ENCODE results near the gene ITGB6. TPM values are rescaled to one million over a fixed set of nuclear protein-coding genes. Genes with fewer than 3 reads are reported as not detected.

ITGB6 gene
- total RNA-seq, 2 donors from 2014 or later = 0.24 TPM; not detected in 1

GRCh38 chr2:160232905-160233475 lies 32.9 kb upstream of the ITGB6 start:
- Histone ChIP-seq H3K27ac (ENCODE audit: low read depth, low read length) (no peak overlapping the region), H3K4me3 (ENCODE audit: low read length) (no peak overlapping the region), H3K9me3 (ENCODE audit: control insufficient read depth, low read length) (no peaks in the 10 kb centered on the region), H3K4me1 (ENCODE audit: control insufficient read depth, insufficient read depth, low read length) (no peaks in the 10 kb centered on the region), H3K36me3 (ENCODE audit: control insufficient read depth, insufficient read depth, low read length) (no peaks in the 10 kb centered on the region), H3K9ac (ENCODE audit: extremely low read depth, low read length, poor library complexity, severe bottlenecking) (no peak overlapping the region), H3K27me3 (ENCODE audit: control insufficient read depth, insufficient read depth, low read length, poor library complexity, severe bottlenecking) (no peaks in the 10 kb centered on the region)
- H3K27me3 Mint-ChIP-seq (ENCODE audit: insufficient read depth) = no peaks in the 10 kb centered on the region
- H3K4me3 Mint-ChIP-seq = no peak overlapping the region
- no peak for TF ChIP-seq CTCF (conservative IDR thresholded peaks at IDR 0.05)
- H3K4me1 Mint-ChIP-seq = peaks cover 10% of the 10 kb centered on the region
- DNase-seq = no peak
- H3K27ac Mint-ChIP-seq = no peak overlapping the region
- WGBS, 2 experiments (ENCODE audit: insufficient coverage in 1 of 2, insufficient read length in 1 of 2) = 96 to 100% methylated on average over 1 to 3 of the region's 3 CpGs
- no peaks in the 10 kb centered on the region for H3K36me3 Mint-ChIP-seq (ENCODE audit: low read depth)
- no peaks in the 10 kb centered on the region for H3K9me3 Mint-ChIP-seq

DNA sequence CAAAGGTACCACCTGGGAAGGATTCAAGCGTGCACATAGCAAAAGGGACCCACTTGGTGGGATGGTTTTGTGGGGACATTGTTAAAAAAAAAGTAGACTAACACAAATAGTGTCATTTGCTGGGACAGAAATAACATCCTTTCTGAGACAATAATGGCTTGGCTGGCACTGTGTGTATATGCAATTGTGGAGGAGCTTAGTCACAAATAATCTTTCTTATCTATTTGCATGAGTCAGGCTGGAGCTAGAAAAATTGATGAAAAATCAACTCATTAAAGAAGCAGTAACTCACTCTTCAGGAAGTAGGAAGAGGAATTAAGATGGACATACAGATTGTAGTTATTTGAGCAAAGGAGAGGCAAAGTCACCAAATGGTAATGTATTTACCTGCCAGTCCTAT lies 29.5 kb upstream of the ITGB6 start:
- Mint-ChIP-seq H3K27ac (no peak overlapping the region), H3K9me3 (no peaks in the 10 kb centered on the region), H3K4me1 (peaks cover 10% of the 10 kb centered on the region), H3K36me3 (ENCODE audit: low read depth) (no peaks in the 10 kb centered on the region), H3K27me3 (ENCODE audit: insufficient read depth) (peaks cover 5% of the 10 kb centered on the region), H3K4me3 (no peak overlapping the region)
- H3K27me3 ChIP-seq (ENCODE audit: control insufficient read depth, insufficient read depth, low read length, poor library complexity, severe bottlenecking) = no peaks in the 10 kb centered on the region
- DNase-seq = no peak
- no peaks in the 10 kb centered on the region for H3K9me3 ChIP-seq (ENCODE audit: control insufficient read depth, low read length)
- WGBS, 2 experiments (ENCODE audit: insufficient coverage in 1 of 2, insufficient read length in 1 of 2) = 94 to 100% methylated on average over 1 of the region's 1 CpG
- TF ChIP-seq CTCF (conservative IDR thresholded peaks at IDR 0.05) = no peak
- no peak overlapping the region for H3K27ac ChIP-seq (ENCODE audit: low read depth, low read length)
- no peak overlapping the region for H3K9ac ChIP-seq (ENCODE audit: extremely low read depth, low read length, poor library complexity, severe bottlenecking)
- no peak overlapping the region for H3K4me3 ChIP-seq (ENCODE audit: low read length)
- no peaks in the 10 kb centered on the region for H3K4me1 ChIP-seq (ENCODE audit: control insufficient read depth, insufficient read depth, low read length)
- no peaks in the 10 kb centered on the region for H3K36me3 ChIP-seq (ENCODE audit: control insufficient read depth, insufficient read depth, low read length)

DNA sequence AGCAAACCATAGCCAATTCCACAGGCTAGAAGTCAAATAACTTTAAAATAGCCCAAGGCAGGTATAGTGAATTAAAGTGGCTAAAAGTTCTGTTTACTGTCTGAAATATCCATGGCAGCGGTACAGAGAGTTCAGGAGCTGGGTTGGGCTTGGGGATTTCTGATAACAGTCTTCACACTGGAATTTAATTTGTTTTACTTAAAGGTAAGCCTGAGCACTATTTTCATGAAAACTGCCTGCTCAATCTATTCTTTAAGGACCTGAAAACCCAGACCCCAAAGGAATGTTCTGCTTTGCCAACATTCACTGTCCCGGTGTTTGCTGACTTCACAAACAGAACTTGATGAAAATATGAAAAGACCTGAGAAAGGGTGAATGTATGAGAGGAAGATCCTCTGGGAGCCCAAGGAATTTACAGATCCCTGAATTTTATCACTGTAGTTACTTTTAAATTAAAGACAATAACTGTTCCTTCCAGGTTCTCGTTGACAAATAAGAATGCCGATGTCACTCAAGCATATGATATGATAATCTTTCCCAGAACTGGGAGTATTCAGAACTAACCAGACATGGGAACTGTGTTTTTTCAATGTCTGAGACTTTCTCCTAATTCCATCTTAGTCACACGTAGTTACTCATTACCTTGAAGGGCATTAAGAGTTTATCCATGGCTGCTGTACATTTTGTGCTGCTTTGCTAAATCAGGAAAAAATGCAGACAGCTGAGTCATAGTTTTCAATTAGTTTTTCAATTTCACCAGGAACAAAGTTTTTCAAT lies 28.3 kb upstream of the ITGB6 start:
- H3K4me1 ChIP-seq (ENCODE audit: control insufficient read depth, insufficient read depth, low read length) = no peaks in the 10 kb centered on the region
- Mint-ChIP-seq H3K4me1 (peaks cover 18% of the 10 kb centered on the region), H3K27me3 (ENCODE audit: insufficient read depth) (peaks cover 5% of the 10 kb centered on the region), H3K4me3 (no peak overlapping the region), H3K27ac (no peak overlapping the region), H3K9me3 (no peaks in the 10 kb centered on the region), H3K36me3 (ENCODE audit: low read depth) (no peaks in the 10 kb centered on the region)
- no peaks in the 10 kb centered on the region for H3K9me3 ChIP-seq (ENCODE audit: control insufficient read depth, low read length)
- no peak overlapping the region for H3K4me3 ChIP-seq (ENCODE audit: low read length)
- 97% methylated on average over 4 to 5 of the region's 5 CpGs for WGBS, 2 experiments (ENCODE audit: insufficient coverage in 1 of 2, insufficient read length in 1 of 2)
- no peaks in the 10 kb centered on the region for H3K36me3 ChIP-seq (ENCODE audit: control insufficient read depth, insufficient read depth, low read length)
- no peak for DNase-seq
- no peaks in the 10 kb centered on the region for H3K27me3 ChIP-seq (ENCODE audit: control insufficient read depth, insufficient read depth, low read length, poor library complexity, severe bottlenecking)
- TF ChIP-seq CTCF (conservative IDR thresholded peaks at IDR 0.05) = no peak
- H3K9ac ChIP-seq (ENCODE audit: extremely low read depth, low read length, poor library complexity, severe bottlenecking) = no peak overlapping the region
- no peak overlapping the region for H3K27ac ChIP-seq (ENCODE audit: low read depth, low read length)
